ENCODE measurements around the gene NFKB2. TPM values are rescaled to one million over a fixed set of nuclear protein-coding genes. Genes with fewer than 3 reads are reported as not detected.

NFKB2 gene
- total RNA-seq, 1 experiment from 2014 or later: 25.6 TPM

Other genes with a start within 250 kb of the NFKB2 start
- 83.6 and 87.1 TPM in 2 replicates for gene NOLC1, start 243.3 kb upstream of the NFKB2 start, total RNA-seq (2014; rRNA removed; shearing (Covaris generic))
- gene ELOVL3, start 169.4 kb upstream of the NFKB2 start, total RNA-seq (2014; rRNA removed; shearing (Covaris generic)): 0.14 TPM in 1 of 2 replicates, not detected in the other
- 0.17 TPM in 1 of 2 replicates, not detected in the other for gene PITX3, start 154.2 kb upstream of the NFKB2 start, total RNA-seq (2014; rRNA removed; shearing (Covaris generic))
- gene GBF1, start 150.2 kb upstream of the NFKB2 start, total RNA-seq (2014; rRNA removed; shearing (Covaris generic)): 25.1 and 29.9 TPM in 2 replicates
- gene PSD, start 23.1 kb downstream of the NFKB2 start, total RNA-seq (2014; rRNA removed; shearing (Covaris generic)): 5.2 and 6.1 TPM in 2 replicates
- gene FBXL15, start 25.1 kb downstream of the NFKB2 start, total RNA-seq (2014; rRNA removed; shearing (Covaris generic)): 23.0 and 29.8 TPM in 2 replicates
- 51.3 and 64.7 TPM in 2 replicates for gene CUEDC2, start 36.9 kb downstream of the NFKB2 start, total RNA-seq (2014; rRNA removed; shearing (Covaris generic))
- 0.30 and 0.45 TPM in 2 replicates for gene C10orf95, start 55.8 kb downstream of the NFKB2 start, total RNA-seq (2014; rRNA removed; shearing (Covaris generic))
- 144 and 180 TPM in 2 replicates for gene ACTR1A, start 107.0 kb downstream of the NFKB2 start, total RNA-seq (2014; rRNA removed; shearing (Covaris generic))
- gene SUFU, start 108.3 kb downstream of the NFKB2 start, total RNA-seq (2014; rRNA removed; shearing (Covaris generic)): 3.5 and 4.2 TPM in 2 replicates
- 43.5 and 46.4 TPM in 2 replicates for gene TRIM8, start 248.8 kb downstream of the NFKB2 start, total RNA-seq (2014; rRNA removed; shearing (Covaris generic))